KMS-11 (cell line): ENCODE measurements around the gene MCTP2.
"Not testable (repeated sequence)": the region's sequence is repeated elsewhere in the genome, so short reads cannot be mapped to it uniquely, and the experiment has no call there.

Source experiments
- H2AFZ ChIP-seq: fragments of 200-600 bp; sonication (generic); 2 replicates; pipeline ENCODE4 v1.6.1; 2016; ENCODE audit warnings: antibody characterized with exemption, mixed run types, low read depth
- H3K27ac ChIP-seq: fragments of 200-600 bp; sonication (generic); 2 replicates; pipeline ENCODE4 v1.6.1; 2016; ENCODE audit warnings: mild to moderate bottlenecking, mixed run types
- H3K27me3 ChIP-seq: fragments of 200-600 bp; sonication (generic); 2 replicates; pipeline ENCODE4 v1.6.1; 2017; ENCODE audit warnings: mild to moderate bottlenecking, low read depth, mixed run types, moderate library complexity; ENCODE audit not compliant: insufficient read depth
- H3K36me3 ChIP-seq: fragments of 200-600 bp; sonication (generic); 2 replicates; pipeline ENCODE4 v1.6.1; 2017; ENCODE audit warnings: mild to moderate bottlenecking, mixed run types; ENCODE audit not compliant: insufficient read depth
- H3K4me1 ChIP-seq: fragments of 200-600 bp; sonication (generic); 2 replicates; pipeline ENCODE4 v1.6.1; 2016; ENCODE audit warnings: mild to moderate bottlenecking, low read depth, mixed run types; ENCODE audit not compliant: poor library complexity, severe bottlenecking
- H3K4me2 ChIP-seq: fragments of 200-600 bp; sonication (generic); 2 replicates; pipeline ENCODE4 v1.7.0; 2016; ENCODE audit warnings: mild to moderate bottlenecking, mixed run types
- H3K4me3 ChIP-seq: fragments of 200-600 bp; sonication (generic); IDR thresholded peaks from 2 replicates; pipeline ENCODE4 v1.6.1; 2017; ENCODE audit warnings: low read depth, low read length, mixed read lengths; ENCODE audit not compliant: insufficient read depth
- H3K79me2 ChIP-seq: fragments of 200-600 bp; sonication (generic); 2 replicates; pipeline ENCODE4 v1.6.1; 2016; ENCODE audit warnings: low read depth, mixed run types; ENCODE audit not compliant: insufficient read depth
- H3K9ac ChIP-seq: fragments of 200-600 bp; sonication (generic); 2 replicates; pipeline ENCODE4 v1.6.1; 2016; ENCODE audit warnings: mild to moderate bottlenecking, mixed run types
- H4K20me1 ChIP-seq: fragments of 200-600 bp; sonication (generic); 2 replicates; pipeline ENCODE4 v1.6.1; 2016; ENCODE audit warnings: mild to moderate bottlenecking, mixed run types; ENCODE audit not compliant: insufficient read depth
- TF ChIP-seq, protein P1 (sequence below): fragments of 200-600 bp; sonication (generic); conservative IDR thresholded peaks from 2 replicates; pipeline ENCODE4 v1.6.1; 2017; ENCODE audit warnings: low read depth, mild to moderate bottlenecking, antibody characterized with exemption, low read length, moderate library complexity, mixed read lengths

Gene MCTP2

DNA sequence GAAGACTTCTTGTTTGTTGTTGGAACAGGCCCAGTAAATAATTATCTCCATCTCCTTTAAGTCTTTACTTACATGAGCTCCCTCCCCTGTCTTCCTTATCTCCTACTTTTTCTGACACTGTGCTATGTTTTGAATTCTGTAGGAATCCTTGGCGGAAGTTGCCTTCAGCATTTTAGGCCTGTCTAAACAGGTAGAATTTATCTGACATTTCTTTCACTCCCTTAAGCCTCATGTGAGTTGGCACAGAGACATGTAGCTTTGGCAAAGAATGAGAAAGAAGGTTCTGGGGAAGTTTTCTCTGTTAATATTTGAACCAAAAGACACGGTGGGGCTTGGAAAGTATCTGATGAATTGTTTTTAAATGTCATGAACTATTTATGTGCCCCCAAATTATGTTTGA, 8.1 kb downstream of the MCTP2 start:
- H3K4me2 ChIP-seq, result no peak overlapping the region
- no peaks in the 10 kb centered on the region for H3K79me2 ChIP-seq
- H3K27ac ChIP-seq, result no peak overlapping the region
- no peak overlapping the region for H3K9ac ChIP-seq
- H3K4me3 ChIP-seq, result no peak overlapping the region
- H3K27me3 ChIP-seq, result no peaks in the 10 kb centered on the region
- no peak overlapping the region for H2AFZ ChIP-seq
- H4K20me1 ChIP-seq, result no peaks in the 10 kb centered on the region
- no peaks in the 10 kb centered on the region for H3K4me1 ChIP-seq
- TF ChIP-seq, protein P1, sequence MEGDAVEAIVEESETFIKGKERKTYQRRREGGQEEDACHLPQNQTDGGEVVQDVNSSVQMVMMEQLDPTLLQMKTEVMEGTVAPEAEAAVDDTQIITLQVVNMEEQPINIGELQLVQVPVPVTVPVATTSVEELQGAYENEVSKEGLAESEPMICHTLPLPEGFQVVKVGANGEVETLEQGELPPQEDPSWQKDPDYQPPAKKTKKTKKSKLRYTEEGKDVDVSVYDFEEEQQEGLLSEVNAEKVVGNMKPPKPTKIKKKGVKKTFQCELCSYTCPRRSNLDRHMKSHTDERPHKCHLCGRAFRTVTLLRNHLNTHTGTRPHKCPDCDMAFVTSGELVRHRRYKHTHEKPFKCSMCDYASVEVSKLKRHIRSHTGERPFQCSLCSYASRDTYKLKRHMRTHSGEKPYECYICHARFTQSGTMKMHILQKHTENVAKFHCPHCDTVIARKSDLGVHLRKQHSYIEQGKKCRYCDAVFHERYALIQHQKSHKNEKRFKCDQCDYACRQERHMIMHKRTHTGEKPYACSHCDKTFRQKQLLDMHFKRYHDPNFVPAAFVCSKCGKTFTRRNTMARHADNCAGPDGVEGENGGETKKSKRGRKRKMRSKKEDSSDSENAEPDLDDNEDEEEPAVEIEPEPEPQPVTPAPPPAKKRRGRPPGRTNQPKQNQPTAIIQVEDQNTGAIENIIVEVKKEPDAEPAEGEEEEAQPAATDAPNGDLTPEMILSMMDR, result no peak
- H3K36me3 ChIP-seq, result no peaks in the 10 kb centered on the region

DNA sequence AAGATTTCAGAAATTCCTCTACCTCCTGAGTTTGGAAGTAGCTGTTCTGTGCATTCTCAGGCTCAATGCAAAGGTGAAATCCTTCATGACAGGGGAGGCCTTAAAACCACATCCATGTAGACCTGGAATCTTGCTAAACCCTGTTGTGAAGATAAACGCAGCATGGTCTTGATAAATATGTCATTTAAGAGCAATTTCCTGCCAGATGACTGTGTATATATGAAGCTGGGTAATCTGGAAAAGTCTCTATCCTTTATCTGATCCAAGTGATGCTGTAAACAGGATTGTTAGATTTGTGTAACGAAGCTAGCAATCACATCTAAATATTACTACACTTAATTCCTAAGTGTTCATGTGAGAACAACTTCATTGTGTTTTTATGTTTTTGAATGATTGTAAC, 9.1 kb downstream of the MCTP2 start:
- H3K36me3 ChIP-seq, result no peaks in the 10 kb centered on the region
- H3K4me1 ChIP-seq, result no peaks in the 10 kb centered on the region
- H3K27ac ChIP-seq, result no peak overlapping the region
- no peak overlapping the region for H3K4me3 ChIP-seq
- TF ChIP-seq, protein P1, result no peak
- no peak overlapping the region for H3K4me2 ChIP-seq
- H2AFZ ChIP-seq, result no peak overlapping the region
- H3K79me2 ChIP-seq, result no peaks in the 10 kb centered on the region
- no peaks in the 10 kb centered on the region for H4K20me1 ChIP-seq
- no peaks in the 10 kb centered on the region for H3K27me3 ChIP-seq
- H3K9ac ChIP-seq, result no peak overlapping the region

DNA sequence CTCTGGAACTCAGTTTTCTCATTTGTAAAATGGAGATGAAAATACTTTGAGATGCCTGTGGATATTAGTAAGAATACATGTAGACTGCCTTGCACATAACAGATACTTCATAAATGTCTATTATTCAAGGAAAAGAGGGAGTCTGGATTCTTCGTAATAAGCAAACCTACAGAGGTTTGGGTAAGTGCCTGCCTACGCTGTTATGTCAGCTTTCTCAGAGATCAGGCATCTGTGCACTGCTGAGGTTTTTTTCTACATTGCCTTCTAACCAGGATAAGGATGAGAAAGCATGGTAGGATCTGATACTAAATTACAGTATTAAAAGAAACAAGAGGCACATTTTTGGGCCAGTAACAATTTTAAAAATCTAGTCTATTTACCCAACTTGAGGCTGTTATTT, 10.9 kb downstream of the MCTP2 start:
- Histone ChIP-seq H3K27ac (no peak overlapping the region), H2AFZ (no peak overlapping the region), H3K79me2 (no peaks in the 10 kb centered on the region), H4K20me1 (no peaks in the 10 kb centered on the region), H3K4me2 (no peak overlapping the region), H3K27me3 (no peaks in the 10 kb centered on the region), H3K9ac (no peak overlapping the region), H3K36me3 (no peaks in the 10 kb centered on the region), H3K4me1 (no peaks in the 10 kb centered on the region), H3K4me3 (no peak overlapping the region)
- TF ChIP-seq, protein P1, result no peak

DNA sequence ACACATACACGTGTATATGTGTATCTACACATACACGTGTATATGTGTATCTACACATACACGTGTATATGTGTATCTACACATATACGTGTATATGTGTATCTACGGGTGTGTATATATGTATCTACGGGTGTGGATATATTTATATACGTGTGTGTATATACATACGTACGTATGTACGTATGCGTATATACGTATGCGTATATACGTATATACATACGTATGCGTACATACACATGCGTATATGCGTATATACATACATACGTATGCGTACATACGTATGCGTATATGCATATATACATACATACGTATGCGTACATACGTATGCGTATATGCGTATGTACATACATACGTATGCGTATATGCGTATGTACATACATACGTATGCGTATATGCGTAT, 11.6 kb downstream of the MCTP2 start:
- H3K9ac ChIP-seq, H4K20me1 ChIP-seq, H3K27me3 ChIP-seq, H3K4me1 ChIP-seq, H3K27ac ChIP-seq, H3K4me2 ChIP-seq, H3K4me3 ChIP-seq, H3K36me3 ChIP-seq, H3K79me2 ChIP-seq, H2AFZ ChIP-seq: not testable (repeated sequence)

DNA sequence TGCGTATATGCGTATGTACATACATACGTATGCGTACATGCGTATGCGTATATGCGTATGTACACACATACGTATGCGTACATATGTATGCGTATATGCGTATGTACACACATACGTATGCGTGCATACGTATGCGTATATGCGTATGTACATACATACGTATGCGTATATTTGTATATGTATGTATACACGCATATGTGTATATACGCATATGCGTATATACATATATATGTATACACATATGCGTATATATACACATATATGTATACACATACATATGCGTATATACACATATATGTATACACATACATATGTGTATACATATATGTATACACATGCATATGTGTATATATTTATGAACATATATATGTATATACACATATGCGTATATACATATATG, 12.1 kb downstream of the MCTP2 start:
- Histone ChIP-seq H2AFZ (no peak overlapping the region), H3K79me2 (no peaks in the 10 kb centered on the region), H3K4me3 (no peak overlapping the region), H3K27me3 (no peaks in the 10 kb centered on the region), H3K27ac (no peak overlapping the region), H4K20me1 (no peaks in the 10 kb centered on the region), H3K4me1 (no peaks in the 10 kb centered on the region), H3K4me2 (no peak overlapping the region), H3K9ac (no peak overlapping the region), H3K36me3 (no peaks in the 10 kb centered on the region)
- TF ChIP-seq, protein P1, result no peak
